ENCODE measurements around the gene SYNGR2.
A peak's percentile ranks its signal among the peaks of the same experiment; 100 is the strongest.

SYNGR2 gene

GRCh38 chr17:78168242-78168902, at the start of gene SYNGR2:
Gene SYNGR2, plus strand, starts transcription at chr17:78168581. Its CDS starts 36 bp downstream, at chr17:78168617.
- DNase-seq (ENCODE audit: low read depth), result peak; percentile 27

GRCh38 chr17:78118801-78119241, 49.6 kb upstream of the SYNGR2 start:
- no peak for DNase-seq (ENCODE audit: low read depth)

GRCh38 chr17:78120537-78120936, 47.8 kb upstream of the SYNGR2 start:
- no peak for DNase-seq (ENCODE audit: low read depth)

GRCh38 chr17:78120971-78121800, 47.2 kb upstream of the SYNGR2 start:
- no peak for DNase-seq (ENCODE audit: low read depth)

- DNase-seq (ENCODE audit: low read depth), result no peak
These were observed 46.6 kb upstream of the SYNGR2 start for GRCh38 chr17:78121801-78122215.

- no peak for DNase-seq (ENCODE audit: low read depth)
These were observed 46.0 kb upstream of the SYNGR2 start for GRCh38 chr17:78122216-78122930.

GRCh38 chr17:78122931-78123249, 45.5 kb upstream of the SYNGR2 start:
- DNase-seq (ENCODE audit: low read depth), result no peak

GRCh38 chr17:78123258-78123929, 45.0 kb upstream of the SYNGR2 start:
- no peak for DNase-seq (ENCODE audit: low read depth)

GRCh38 chr17:78124081-78124835, 44.1 kb upstream of the SYNGR2 start:
- no peak for DNase-seq (ENCODE audit: low read depth)

GRCh38 chr17:78124836-78125137, 43.6 kb upstream of the SYNGR2 start:
- no peak for DNase-seq (ENCODE audit: low read depth)

GRCh38 chr17:78125138-78125913, 43.1 kb upstream of the SYNGR2 start:
- no peak for DNase-seq (ENCODE audit: low read depth)

GRCh38 chr17:78125976-78126894, 42.1 kb upstream of the SYNGR2 start:
- no peak for DNase-seq (ENCODE audit: low read depth)

GRCh38 chr17:78126895-78127238, 41.5 kb upstream of the SYNGR2 start:
- no peak for DNase-seq (ENCODE audit: low read depth)

- no peak for DNase-seq (ENCODE audit: low read depth)
These were observed 41.0 kb upstream of the SYNGR2 start for GRCh38 chr17:78127239-78127887.

- DNase-seq (ENCODE audit: low read depth), result no peak
These were observed 40.4 kb upstream of the SYNGR2 start for GRCh38 chr17:78127888-78128550.

- DNase-seq (ENCODE audit: low read depth), result no peak
These were observed 39.6 kb upstream of the SYNGR2 start, which contains the start of gene TMC6 for GRCh38 chr17:78128551-78129350. Gene TMC6, minus strand, starts transcription at chr17:78128755. Its CDS starts 1,923 bp downstream, at chr17:78126832.

GRCh38 chr17:78129351-78130089, 38.9 kb upstream of the SYNGR2 start:
- DNase-seq (ENCODE audit: low read depth), result no peak

Measured in GM04504 (cell line).